PC-3 (cell line): ENCODE measurements around the gene PRRX1.

Experiments
- EZH2 ChIP-seq: fragments of 300-600 bp; sonication (generic); IDR thresholded peaks from one replicate; pipeline ENCODE4 v1.6.1; 2017; ENCODE audit warnings: antibody characterized with exemption, mild to moderate bottlenecking, low read length; ENCODE audit not compliant: unreplicated experiment
- EZH2phosphoT487 ChIP-seq: fragments of 300-600 bp; sonication (generic); IDR thresholded peaks from 2 replicates; pipeline ENCODE4 v1.6.1; 2018; ENCODE audit warnings: mild to moderate bottlenecking, antibody characterized with exemption, low read length, borderline replicate concordance
- TF ChIP-seq, protein P1 (sequence below): fragments of 300-600 bp; sonication (generic); conservative IDR thresholded peaks from 2 replicates; pipeline ENCODE4 v1.5.1; 2017; ENCODE audit warnings: antibody characterized with exemption, low read depth, mild to moderate bottlenecking, low read length

- TF ChIP-seq, protein P1, sequence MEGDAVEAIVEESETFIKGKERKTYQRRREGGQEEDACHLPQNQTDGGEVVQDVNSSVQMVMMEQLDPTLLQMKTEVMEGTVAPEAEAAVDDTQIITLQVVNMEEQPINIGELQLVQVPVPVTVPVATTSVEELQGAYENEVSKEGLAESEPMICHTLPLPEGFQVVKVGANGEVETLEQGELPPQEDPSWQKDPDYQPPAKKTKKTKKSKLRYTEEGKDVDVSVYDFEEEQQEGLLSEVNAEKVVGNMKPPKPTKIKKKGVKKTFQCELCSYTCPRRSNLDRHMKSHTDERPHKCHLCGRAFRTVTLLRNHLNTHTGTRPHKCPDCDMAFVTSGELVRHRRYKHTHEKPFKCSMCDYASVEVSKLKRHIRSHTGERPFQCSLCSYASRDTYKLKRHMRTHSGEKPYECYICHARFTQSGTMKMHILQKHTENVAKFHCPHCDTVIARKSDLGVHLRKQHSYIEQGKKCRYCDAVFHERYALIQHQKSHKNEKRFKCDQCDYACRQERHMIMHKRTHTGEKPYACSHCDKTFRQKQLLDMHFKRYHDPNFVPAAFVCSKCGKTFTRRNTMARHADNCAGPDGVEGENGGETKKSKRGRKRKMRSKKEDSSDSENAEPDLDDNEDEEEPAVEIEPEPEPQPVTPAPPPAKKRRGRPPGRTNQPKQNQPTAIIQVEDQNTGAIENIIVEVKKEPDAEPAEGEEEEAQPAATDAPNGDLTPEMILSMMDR, result no peak
- TF ChIP-seq EZH2 (no peak), EZH2phosphoT487 (no peak)
These were observed 43.2 kb downstream of the PRRX1 start for GRCh38 chr1:170707117-170707516.
